Fibroblast of gingiva (primary cell): ENCODE data around the gene ELAPOR1.
"Not testable (repeated sequence)": the region's sequence is repeated elsewhere in the genome, so short reads cannot be mapped to it uniquely, and the experiment has no call there.

Experiments
- DNase-seq: peaks from one replicate; pipeline ENCODE4 v3.0.0-alpha.2; 2011; ENCODE audit warnings: low read depth

The ELAPOR1 gene

GRCh38 chr1:109138358-109138757 lies 24.4 kb downstream of the ELAPOR1 start:
- no peak for DNase-seq

GRCh38 chr1:109140392-109140791 lies 26.5 kb downstream of the ELAPOR1 start:
- no peak for DNase-seq

GRCh38 chr1:109142260-109142659 lies 28.3 kb downstream of the ELAPOR1 start:
- DNase-seq = no peak

- DNase-seq = not testable (repeated sequence)
These were observed 28.8 kb downstream of the ELAPOR1 start for GRCh38 chr1:109142725-109143124.

- DNase-seq = no peak
These were observed 35.2 kb downstream of the ELAPOR1 start for GRCh38 chr1:109148987-109149561.

- DNase-seq = no peak
These were observed 36.1 kb downstream of the ELAPOR1 start for GRCh38 chr1:109149874-109150601.

- DNase-seq = peak; percentile 34
These were observed 37.5 kb downstream of the ELAPOR1 start for GRCh38 chr1:109151146-109151990.

- DNase-seq = no peak
These were observed 38.3 kb downstream of the ELAPOR1 start for GRCh38 chr1:109152196-109152595.

- no peak for DNase-seq
These were observed 43.0 kb downstream of the ELAPOR1 start for GRCh38 chr1:109156916-109157385.

- no peak for DNase-seq
These were observed 44.5 kb downstream of the ELAPOR1 start for GRCh38 chr1:109158433-109158832.

- DNase-seq = no peak
These were observed 45.4 kb downstream of the ELAPOR1 start for GRCh38 chr1:109159326-109159725.

- DNase-seq = no peak
These were observed 46.3 kb downstream of the ELAPOR1 start for GRCh38 chr1:109160071-109160840.

GRCh38 chr1:109161858-109162606 lies 48.1 kb downstream of the ELAPOR1 start:
- peak; percentile 90 for DNase-seq

- DNase-seq = no peak
These were observed 48.7 kb downstream of the ELAPOR1 start for GRCh38 chr1:109162626-109163025.

- no peak for DNase-seq
These were observed 49.6 kb downstream of the ELAPOR1 start for GRCh38 chr1:109163551-109163950.
